DOHH2 (cell line): ENCODE measurements around the gene KLF2.

Source experiments
- H3F3A ChIP-seq: fragments of 200-600 bp; sonication (generic), shearing (Covaris generic); 2 replicates; pipeline ENCODE4 v1.6.0; 2016; ENCODE audit warnings: antibody characterized with exemption, mild to moderate bottlenecking; ENCODE audit not compliant: control insufficient read depth, insufficient read depth
- H3K27ac ChIP-seq: fragments of 200-600 bp; sonication (generic); 2 replicates; pipeline ENCODE4 v1.5.1; 2014; ENCODE audit warnings: low read depth, mild to moderate bottlenecking, low read length, moderate library complexity
- H3K27me3 ChIP-seq: fragments of 200-600 bp; sonication (generic); 2 replicates; pipeline ENCODE4 v1.6.1; 2014; ENCODE audit warnings: mild to moderate bottlenecking, low read length, mixed read lengths; ENCODE audit not compliant: control insufficient read depth
- H3K36me3 ChIP-seq: fragments of 200-600 bp; sonication (generic); 2 replicates; pipeline ENCODE4 v1.6.1; 2014; ENCODE audit warnings: mild to moderate bottlenecking, low read length, moderate library complexity, mixed read lengths; ENCODE audit not compliant: control insufficient read depth
- H3K4me1 ChIP-seq: fragments of 200-600 bp; sonication (generic); 2 replicates; pipeline ENCODE4 v1.6.1; 2014; ENCODE audit warnings: mild to moderate bottlenecking, low read length, mixed read lengths; ENCODE audit not compliant: control insufficient read depth
- H3K4me2 ChIP-seq: fragments of 200-600 bp; sonication (generic); 2 replicates; pipeline ENCODE4 v1.6.0; 2014; ENCODE audit warnings: mild to moderate bottlenecking, low read length, moderate library complexity
- H3K4me3 ChIP-seq: fragments of 200-600 bp; sonication (generic); 2 replicates; pipeline ENCODE4 v1.5.1; 2014; ENCODE audit warnings: mild to moderate bottlenecking, low read length, mixed read lengths
- H3K79me2 ChIP-seq: fragments of 200-600 bp; sonication (generic); 2 replicates; pipeline ENCODE4 v1.6.1; 2014; ENCODE audit warnings: mild to moderate bottlenecking, low read length, mixed read lengths; ENCODE audit not compliant: control insufficient read depth
- H3K9me2 ChIP-seq: fragments of 200-600 bp; sonication (generic); replicated peaks from 2 replicates; pipeline ENCODE4 v1.6.1; 2014; ENCODE audit warnings: mild to moderate bottlenecking, low read length, mixed read lengths; ENCODE audit not compliant: control insufficient read depth
- H3K9me3 ChIP-seq: fragments of 200-600 bp; sonication (generic); 2 replicates; pipeline ENCODE4 v1.6.1; 2014; ENCODE audit warnings: antibody characterized with exemption, low read length, mixed read lengths; ENCODE audit not compliant: control insufficient read depth, insufficient read depth
- H4K20me1 ChIP-seq: fragments of 200-600 bp; sonication (generic); 2 replicates; pipeline ENCODE4 v1.6.0; 2014; ENCODE audit warnings: low read depth, mild to moderate bottlenecking, antibody characterized with exemption, low read length, moderate library complexity; ENCODE audit not compliant: control insufficient read depth, insufficient read depth
- CTCF ChIP-seq: fragments of 200-600 bp; sonication (generic); IDR thresholded peaks from one replicate; pipeline ENCODE4 v1.5.1; 2014; ENCODE audit warnings: antibody characterized with exemption, mild to moderate bottlenecking, low read depth, low read length; ENCODE audit not compliant: poor library complexity, severe bottlenecking
- EZH2phosphoT487 ChIP-seq: fragments of 200-600 bp; sonication (generic); IDR thresholded peaks from 2 replicates; pipeline ENCODE4 v1.6.1; 2017; ENCODE audit warnings: borderline replicate concordance, mild to moderate bottlenecking, antibody characterized with exemption, low read length, moderate library complexity, mixed read lengths

Gene KLF2

GRCh38 chr19:16297575-16298178 is 26.9 kb upstream of the KLF2 start:
- Histone ChIP-seq H3K4me1 (peaks cover 11% of the 10 kb centered on the region), H3K27me3 (no peaks in the 10 kb centered on the region), H3K9me2 (no peaks in the 10 kb centered on the region), H4K20me1 (no peaks in the 10 kb centered on the region), H3K4me3 (no peak overlapping the region), H3K9me3 (no peaks in the 10 kb centered on the region), H3K4me2 (no peak overlapping the region), H3K27ac (no peak overlapping the region), H3K36me3 (no peaks in the 10 kb centered on the region), H3K79me2 (no peaks in the 10 kb centered on the region), H3F3A (no peaks in the 10 kb centered on the region; the same call in 1 of the 2 replicates)
- TF ChIP-seq CTCF (no peak), EZH2phosphoT487 (no peak)

- Histone ChIP-seq H3K4me1 (peaks cover 18% of the 10 kb centered on the region), H3K79me2 (no peaks in the 10 kb centered on the region), H3K4me2 (no peak overlapping the region), H3K36me3 (no peaks in the 10 kb centered on the region), H3K27me3 (no peaks in the 10 kb centered on the region), H3K4me3 (no peak overlapping the region), H4K20me1 (no peaks in the 10 kb centered on the region), H3K9me2 (no peaks in the 10 kb centered on the region), H3K9me3 (no peaks in the 10 kb centered on the region), H3F3A (no peaks in the 10 kb centered on the region; the same call in 1 of the 2 replicates), H3K27ac (no peak overlapping the region)
- no peak for TF ChIP-seq EZH2phosphoT487
- no peak for TF ChIP-seq CTCF
Measured at GRCh38 chr19:16298334-16298733, 26.3 kb upstream of the KLF2 start.

- Histone ChIP-seq H3K36me3 (no peaks in the 10 kb centered on the region), H3K9me3 (no peaks in the 10 kb centered on the region), H3F3A (peaks cover 3% of the 10 kb centered on the region; the same call in 1 of the 2 replicates), H3K27ac (peak overlapping the region; percentile 25), H4K20me1 (no peaks in the 10 kb centered on the region), H3K4me2 (peak overlapping the region; percentile 56), H3K9me2 (no peaks in the 10 kb centered on the region), H3K27me3 (no peaks in the 10 kb centered on the region), H3K79me2 (no peaks in the 10 kb centered on the region), H3K4me1 (peaks cover 37% of the 10 kb centered on the region), H3K4me3 (peak overlapping the region; percentile 45)
- TF ChIP-seq CTCF = no peak
- TF ChIP-seq EZH2phosphoT487 = no peak
Measured at GRCh38 chr19:16301999-16302694, 22.5 kb upstream of the KLF2 start.
